ENCODE data around the gene PKLR.
"Not testable (repeated sequence)": the region's sequence is repeated elsewhere in the genome, so short reads cannot be mapped to it uniquely, and the experiment has no call there.

Gene PKLR

DNA sequence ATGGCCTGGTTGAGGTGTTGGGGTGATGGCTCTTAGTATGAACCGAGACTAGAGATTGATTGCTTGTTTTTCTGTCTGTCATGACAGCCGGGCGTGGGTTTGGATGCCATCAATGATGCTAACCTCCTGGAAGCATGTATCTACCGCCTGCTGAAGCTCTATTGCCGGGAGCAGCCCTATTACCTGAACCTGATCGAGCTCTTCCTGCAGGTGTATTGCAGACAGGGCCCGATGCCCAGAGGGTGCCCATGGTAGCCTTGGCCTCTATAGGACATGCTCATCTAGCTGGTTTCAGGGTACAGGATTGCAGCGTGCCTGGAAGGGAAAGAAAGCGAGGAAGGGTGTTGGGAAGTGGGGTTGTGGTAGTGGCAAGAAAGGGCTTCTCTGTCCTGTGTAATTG is 16.8 kb upstream of the PKLR start:
- DNase-seq (ENCODE audit: low read depth in 2 of 2), result no peak

DNA sequence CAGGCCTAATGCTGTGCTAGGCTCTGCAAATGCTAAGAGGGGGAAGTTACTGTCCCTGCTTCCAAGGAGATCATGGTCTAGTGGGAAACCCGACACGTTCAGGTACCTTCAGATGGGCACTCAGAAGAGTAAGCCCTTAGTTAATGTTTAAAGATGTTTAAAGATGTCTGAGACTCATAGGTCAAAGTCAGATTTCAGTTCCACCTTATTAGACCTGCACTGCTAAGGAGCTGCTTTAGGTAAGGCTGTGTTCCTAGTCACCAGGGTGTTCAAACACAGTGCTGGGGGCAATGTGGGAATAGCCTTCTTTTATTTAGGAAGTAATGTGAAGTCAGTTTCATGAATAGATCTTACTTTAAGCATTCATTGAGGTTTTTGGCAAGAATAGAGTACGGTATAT is 15.7 kb upstream of the PKLR start:
- DNase-seq (ENCODE audit: low read depth in 2 of 2), result no peak

DNA sequence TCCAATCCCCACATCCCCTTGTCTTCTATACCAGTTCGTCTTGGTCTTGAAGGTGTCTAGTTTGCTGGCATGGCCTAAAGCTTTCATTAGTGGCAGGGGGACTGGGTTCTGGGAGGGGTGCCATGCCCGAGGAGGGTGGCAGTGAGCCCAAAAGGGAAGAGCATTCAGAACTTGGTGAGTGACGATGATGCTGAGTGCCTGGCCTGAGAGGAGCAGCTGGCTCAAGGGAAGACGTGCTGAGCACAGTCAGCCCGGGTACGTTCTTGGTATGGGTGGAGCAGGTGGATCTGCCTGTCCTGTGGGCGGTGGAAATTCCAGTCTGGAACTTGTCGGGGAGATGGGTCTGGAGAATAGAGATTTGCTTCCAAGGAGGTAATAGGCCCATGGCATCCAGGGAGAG is 12.0 kb upstream of the PKLR start:
- no peak for DNase-seq (ENCODE audit: low read depth in 2 of 2)

DNA sequence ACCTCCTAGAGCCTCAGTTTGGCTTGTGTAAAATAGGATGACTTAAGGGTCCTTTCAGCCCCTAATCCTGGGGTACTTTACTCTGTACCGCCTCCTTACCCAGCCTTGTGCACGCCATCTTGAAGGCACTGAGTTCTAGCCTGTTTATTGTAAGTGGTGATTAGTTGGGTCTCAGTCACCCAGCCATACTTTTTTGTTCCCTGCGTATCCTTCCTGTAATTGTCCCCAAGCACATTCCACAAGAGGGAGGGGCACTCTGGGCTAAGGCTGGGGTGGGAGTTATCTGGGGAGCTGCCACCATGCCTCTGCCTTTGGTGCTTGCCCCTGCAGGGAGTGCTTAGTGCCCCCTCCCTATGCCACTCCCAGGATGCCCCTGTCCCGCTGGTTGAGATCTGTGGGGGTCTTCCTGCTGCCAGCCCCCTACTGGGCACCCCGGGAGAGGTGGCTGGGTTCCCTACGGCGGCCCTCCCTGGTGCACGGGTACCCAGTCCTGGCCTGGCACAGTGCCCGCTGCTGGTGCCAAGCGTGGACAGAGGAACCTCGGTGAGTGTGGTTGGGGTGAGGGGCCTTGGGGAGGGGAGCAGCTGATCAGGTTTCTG is 8.3 kb upstream of the PKLR start:
- DNase-seq (ENCODE audit: low read depth in 2 of 2), result no peak

DNA sequence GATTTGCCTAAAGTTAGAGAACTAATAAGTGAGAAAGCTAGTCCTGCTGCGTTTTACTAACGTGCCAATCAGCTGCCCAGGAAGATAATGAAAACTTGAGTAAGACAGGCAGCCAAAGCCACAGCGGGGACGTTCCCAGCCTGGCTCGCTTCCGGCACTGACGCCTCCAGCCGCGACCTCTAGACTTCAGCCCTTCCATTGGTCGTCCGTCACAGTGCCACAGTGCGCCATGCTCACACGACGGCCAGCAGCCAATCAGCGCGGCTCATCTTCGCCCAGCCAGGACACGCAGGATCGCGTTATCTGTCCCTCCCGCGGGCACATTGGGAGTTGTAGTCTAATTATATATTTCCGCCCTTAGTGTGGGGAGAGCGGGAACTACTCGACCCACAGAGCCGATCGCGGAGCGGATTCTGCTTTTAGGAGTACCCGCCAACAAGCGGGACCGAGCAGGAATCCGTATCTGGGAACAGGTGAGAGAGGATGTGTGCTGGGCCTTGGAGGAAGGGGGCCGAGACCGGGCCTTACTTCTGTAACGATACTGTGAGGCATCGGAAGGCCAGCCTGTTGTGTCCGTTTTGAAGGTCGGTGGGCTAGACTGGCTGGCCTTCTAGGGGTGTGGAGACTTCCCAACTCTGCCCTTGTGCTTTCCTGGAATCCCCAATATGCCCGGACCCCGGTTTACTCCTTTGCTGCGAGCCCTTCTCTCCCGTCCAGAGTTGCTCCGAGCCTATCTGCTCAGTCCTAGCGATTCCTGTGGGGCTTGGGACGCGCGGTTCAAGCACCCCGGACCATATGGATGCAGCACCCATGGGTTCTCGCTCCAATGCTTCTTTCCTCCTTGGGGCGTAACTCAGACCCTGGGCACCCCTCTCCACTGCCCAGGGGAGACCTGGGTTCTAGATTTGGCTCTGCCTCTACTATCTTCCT is 7.5 kb upstream of the PKLR start, which contains the start of gene FDPS:
FDPS (plus strand) TSS at position 374 of the 930 bp plus-strand sequence. CDS start 924 bp downstream, outside the sequence.
- peak; percentile 97 for DNase-seq (ENCODE audit: low read depth in 2 of 2)

DNA sequence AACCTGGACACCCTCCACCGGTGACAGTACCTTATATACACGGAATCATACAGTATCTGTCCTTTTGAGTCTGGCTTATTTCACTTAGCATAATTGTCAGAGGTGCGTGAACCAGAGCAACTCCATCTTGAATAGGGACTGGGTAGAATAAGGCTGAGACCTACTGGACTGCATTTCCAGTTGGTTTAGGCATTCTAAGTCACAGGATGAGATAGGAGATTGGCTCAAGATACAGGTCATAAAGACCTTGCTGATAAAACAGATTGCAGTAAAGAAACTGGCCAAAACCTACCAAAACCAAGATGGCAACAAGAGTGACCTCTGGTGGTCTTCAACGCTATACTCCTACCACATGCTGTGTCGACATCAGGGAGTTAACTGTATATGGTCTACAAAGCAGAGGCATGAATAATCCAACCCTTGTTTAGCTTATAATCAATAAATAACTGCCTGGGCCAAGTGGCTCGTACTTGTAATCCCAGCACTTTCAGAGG is 6.1 kb upstream of the PKLR start:
- no peak for DNase-seq (ENCODE audit: low read depth in 2 of 2)

DNA sequence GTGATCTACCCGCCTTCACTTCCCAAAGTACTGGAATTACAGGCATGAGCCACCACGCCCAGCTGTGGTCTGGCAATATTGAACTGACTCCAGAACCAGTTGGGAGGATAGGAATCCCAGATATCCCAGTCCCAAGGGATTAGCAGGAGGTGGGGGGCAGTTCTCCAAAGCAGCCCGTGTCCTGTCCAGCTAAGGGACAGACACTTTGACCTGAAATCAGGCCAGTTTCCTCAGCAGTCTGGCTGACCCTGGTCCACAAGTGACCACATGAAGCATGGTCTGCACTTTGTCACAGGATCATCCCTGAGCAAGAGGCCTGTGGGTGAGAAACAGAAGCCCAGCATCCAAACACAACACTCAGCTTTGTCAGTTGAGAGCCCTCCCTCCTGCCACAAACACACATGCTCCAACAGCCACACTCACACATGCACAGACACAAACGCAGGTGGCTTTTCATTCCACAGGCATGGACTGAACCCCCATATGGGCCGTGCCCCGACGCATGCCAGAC is 4.7 kb upstream of the PKLR start:
- no peak for DNase-seq (ENCODE audit: low read depth in 2 of 2)

DNA sequence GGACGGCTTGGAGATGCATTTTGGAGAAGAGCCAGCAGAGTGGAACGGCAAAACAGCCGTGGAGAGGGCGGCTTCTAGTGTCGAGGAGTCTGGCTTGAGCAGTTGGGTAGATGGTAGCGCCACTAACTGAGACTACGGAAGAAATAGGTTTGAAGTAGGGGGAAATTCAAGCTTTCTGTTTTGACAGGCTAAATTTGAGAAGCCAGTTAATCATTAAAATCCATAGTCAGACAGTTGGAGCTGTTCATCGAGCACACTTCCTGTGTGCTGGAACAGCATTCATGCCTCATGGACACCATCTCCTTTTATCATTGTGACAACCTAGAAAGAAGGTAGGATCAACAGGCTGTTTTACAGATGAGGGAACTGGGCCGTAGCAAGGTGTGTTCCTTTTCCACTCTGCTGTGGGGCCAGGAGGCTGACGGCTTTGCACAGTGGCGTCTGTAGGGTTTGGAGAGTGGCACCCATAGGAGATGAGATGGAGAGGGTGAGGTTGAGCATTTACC is 3.4 kb upstream of the PKLR start:
- DNase-seq (ENCODE audit: low read depth in 2 of 2), result no peak

DNA sequence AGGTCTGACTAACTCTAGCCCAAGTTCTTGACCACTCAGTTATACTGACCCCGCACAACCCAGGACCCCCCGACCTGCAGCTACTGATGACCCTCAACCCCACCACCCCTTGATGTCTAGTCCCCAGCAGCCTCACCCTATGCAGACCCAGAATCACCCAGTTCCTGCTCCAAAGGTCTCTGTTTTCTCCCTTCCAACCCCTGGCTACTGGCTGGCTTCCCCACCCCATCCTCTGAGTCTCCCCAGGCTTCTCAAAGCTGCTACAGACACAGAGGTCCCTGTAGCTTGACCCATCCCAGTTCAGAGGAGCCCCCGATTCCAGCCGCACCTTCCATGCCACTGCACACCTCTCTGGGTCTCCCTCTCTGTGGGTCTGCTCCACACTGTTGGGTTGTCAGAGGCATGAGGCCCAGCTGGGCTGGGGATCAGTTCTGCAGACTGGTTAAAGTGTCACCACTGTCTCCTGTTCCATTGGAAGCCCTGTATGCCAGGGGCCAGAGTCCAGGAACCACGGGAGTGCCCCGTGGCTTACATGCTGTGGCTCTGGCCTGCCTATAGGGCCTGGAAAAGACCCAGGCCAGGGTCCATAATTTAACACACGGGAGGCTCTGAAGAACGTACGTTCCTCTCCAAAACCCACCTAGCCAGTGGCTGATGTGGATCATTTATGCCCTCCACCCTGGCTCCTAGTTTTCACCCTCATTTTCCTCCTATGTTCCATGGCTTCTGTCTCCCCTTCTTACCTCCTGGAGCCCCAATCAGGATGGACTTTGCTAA is 497 bp downstream of the PKLR start:
- DNase-seq (ENCODE audit: low read depth in 2 of 2), result no peak

DNA sequence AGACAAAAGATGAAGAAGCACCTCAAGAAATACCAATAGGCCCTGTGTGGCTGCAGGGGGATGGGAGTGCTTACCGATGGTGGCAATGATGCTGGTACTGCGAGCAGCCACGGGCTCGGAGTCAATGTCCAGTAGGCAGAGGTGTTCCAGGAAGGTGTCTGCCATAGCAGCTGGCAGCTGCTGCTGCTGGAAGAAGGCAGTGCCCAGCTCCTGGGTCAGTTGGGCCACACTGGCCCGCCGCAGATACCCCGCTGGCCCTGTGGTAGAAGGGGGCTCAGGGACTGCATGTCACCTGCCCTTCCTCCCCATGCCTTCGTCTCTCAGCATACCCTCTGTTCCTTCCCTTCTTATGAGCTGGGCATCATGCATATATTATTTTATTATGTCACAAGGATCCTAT is 1.2 kb downstream of the PKLR start:
- DNase-seq (ENCODE audit: low read depth in 2 of 2), result no peak

DNA sequence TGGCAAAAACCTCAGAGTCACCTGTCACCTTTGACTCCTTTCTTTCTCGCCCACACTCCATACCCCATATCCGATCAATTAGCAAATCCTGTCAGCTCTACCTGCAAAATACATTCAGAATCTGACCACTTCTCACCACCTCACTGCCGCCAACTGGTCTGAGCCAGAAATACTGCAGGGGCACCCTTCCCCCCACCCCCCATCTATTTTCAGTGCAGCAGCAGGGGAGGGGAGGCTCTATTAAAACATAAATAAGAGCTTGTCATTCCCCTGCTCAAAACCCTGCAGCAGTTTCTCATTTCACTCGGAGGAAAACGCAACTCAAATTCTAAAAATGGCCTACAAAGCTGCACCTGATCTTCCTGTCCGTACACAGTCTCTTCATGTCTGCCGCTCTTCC is 3.9 kb downstream of the PKLR start:
- no peak for DNase-seq (ENCODE audit: low read depth in 2 of 2)

DNA sequence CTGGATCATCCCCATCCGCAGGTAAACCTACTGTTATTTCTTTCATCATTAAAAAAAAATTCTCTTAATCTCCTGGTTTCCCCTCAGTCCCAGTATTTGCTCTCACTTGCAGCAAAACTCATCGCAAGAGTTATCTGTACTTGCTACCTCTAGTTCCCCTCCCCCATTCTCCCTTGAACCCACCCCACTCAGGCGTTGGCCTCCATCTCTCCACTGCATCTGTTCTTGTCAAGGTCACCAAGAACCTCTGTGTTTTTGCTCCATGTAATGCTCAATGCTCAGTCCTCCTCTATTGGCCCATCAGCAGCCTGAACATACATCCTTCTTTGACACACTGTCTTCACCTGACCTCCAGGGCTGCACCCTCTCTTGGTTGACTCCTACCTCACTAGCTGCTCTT is 4.6 kb downstream of the PKLR start:
- DNase-seq (ENCODE audit: low read depth in 2 of 2), result no peak

DNA sequence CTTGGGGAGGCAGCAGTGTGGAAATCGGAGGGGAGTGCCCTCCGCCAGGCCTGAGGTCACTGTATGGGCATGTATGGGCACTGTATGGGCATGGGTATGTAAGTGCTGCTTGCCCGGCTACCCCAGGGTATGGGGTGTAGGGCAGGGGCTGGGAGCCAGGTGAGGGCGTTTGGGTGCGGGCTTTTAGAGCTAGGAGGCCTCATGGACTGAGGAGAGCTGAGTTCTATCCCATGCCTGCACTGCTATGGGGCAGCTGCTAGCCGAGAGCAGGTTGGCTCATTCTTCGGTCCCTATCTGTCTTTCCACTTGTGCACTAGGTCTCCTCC is 5.3 kb downstream of the PKLR start:
- DNase-seq (ENCODE audit: low read depth in 2 of 2), result no peak

DNA sequence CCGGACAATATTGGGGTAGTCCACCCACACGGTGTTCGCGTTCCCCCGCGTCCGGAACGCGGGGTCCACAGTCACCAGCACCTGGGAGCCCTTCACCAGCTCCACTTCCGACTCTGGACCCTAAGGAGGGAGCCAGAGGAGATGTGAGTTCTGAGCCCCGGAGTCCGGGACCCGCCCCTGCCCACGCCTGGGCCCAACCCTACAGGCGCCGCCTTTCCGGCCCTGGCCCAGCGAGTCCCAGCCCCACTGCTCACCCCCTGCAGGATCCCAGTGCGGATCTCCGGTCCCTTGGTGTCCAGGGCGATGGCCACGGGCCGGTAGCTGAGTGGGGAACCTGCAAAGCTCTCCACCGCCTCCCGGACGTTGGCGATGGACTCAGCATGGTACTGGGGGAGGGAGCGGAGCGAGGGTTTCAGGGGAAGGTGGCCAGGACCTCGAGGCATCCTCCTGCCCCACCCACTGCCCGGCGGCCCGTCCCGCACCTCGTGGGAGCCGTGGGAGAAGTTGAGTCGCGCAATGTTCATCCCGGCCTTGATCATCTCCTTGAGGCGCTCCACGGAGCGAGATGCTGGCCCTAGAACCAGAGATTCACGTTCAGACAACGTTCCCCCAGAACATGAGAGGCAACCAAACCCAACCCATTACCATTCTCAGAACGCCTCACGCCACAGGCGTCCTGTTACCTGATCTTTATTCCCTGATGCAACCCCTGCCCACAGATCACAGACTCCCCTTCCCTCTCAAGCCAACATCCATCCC is 5.9 kb downstream of the PKLR start:
- no peak for DNase-seq (ENCODE audit: low read depth in 2 of 2)

DNA sequence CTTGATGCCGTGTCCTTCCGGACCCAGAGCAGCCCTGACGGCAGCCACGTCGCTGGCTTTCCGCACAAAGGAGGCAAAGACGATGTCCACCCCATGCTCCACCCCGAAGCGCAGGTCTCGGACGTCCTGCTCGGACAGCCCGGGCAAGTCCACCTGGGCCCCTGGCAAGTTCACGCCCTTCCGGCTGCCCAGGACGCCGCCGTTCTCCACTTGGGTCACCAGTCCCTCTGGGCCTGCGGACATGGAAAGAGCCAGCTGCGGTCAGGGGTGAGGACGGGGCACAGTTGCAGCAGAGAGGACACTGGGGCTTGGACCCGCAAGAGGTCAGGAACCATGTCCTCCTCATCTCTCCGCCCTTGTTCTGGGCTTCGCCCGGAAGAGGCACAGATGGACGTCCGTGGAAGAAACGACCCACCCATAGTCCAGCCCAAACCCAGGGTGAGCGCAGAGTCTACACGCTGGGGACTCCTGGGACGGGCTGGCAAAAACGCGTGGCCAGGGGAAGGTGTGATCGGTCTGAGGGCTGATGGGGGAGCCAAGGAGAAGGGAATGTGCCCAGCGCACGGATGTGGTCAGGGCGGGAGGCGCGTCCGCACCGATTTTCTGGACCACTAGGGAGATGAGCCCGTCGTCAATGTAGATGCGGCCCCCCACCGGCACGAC is 6.6 kb downstream of the PKLR start:
- no peak for DNase-seq (ENCODE audit: low read depth in 2 of 2)

DNA sequence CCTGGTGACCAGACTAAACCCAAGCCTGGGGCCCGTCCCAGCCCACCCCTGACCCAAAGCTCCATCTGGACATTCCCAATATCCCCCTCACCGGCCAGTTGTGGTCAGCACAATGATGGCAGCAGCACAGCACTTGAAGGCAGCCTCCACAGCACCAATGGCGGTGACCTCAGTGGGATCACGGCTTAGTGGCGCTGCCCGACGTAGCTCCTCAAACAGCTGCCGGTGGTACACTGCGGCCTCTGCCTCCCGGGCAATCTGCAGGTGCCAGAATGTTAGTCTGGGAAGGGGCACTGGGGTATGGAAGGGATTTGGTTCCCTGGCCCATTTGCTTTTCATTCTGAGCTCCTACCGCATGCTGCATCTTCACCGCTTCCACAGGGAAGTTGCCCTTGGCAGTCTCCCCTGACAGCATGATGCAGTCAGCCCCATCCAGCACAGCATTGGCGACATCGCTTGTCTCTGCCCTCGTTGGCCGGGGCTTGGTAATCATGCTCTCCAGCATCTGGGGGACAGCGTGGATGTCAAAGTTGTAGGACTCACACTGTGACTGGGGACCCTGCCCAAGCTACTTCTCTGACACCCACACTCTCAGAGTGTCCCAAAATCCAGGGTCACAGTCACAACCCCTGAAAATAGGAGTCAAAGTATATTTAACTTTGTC is 8.0 kb downstream of the PKLR start:
- DNase-seq (ENCODE audit: low read depth in 2 of 2), result no peak

DNA sequence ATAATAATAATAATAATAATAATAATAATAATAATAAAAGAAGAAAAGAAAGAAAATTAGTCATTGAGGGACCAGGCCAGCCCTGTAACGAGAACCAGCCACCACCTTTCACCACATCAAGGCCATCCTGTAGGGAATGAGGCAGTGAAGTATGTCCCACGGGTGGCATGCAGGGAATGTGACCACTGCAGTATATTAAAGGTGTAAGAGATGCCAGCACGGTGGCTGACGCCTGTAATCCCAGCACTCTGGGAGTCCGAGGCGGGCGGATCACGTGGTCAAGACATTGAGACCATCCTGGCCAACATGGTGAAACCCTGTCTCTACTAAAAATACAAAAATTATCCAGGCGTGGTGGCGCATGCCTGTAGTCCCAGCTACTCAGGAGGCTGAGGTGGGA is 10.2 kb downstream of the PKLR start:
- DNase-seq (ENCODE audit: low read depth in 2 of 2), result not testable (repeated sequence)

DNA sequence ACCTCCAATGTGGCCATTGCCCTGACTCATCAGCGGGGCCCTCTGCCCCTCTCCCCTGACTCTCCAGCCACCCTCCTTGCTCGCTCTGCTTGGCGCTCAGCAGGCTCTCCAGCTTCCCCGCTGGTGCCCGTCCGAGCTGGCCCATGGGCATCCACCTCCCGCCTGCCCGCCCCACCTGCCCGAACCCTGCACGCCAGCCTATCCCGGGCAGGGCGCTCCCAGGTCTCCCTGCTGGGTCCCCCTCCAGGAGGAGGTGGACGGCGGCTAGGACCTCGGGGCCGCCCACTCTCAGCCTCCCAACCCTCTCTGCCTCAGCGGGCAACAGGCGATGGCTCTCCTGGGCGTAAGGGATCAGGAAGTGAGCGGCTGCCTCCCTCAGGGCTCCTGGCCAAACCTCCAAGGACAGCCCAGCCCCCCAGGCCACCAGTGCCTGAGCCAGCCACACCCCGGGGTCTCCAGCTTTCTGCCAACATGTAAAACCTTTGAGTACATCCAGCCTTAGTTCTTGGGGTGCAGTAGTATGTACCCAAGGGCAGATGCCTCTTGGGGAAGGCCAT is 13.2 kb downstream of the PKLR start:
- no peak for DNase-seq (ENCODE audit: low read depth in 2 of 2)

DNA sequence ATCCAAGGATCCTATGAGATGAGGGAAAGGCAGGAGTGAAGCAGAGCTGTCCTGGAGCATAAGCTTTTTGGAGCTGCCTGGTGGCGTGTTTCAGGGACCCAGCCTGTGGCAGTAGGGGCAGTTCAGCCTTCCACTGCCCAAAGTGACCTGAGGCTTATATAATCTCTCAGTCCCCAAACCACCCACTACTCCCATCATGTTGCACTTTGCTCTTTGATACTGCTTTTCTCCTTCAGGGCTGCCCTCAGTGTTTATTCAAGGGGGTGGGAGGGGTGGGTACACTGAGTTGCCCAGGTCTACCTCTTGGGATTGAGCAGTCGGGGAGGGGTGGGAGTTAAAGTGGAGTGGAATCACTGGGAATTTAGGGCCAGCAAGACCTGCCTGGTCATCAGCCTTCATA is 14.7 kb downstream of the PKLR start:
- DNase-seq (ENCODE audit: low read depth in 2 of 2), result no peak

DNA sequence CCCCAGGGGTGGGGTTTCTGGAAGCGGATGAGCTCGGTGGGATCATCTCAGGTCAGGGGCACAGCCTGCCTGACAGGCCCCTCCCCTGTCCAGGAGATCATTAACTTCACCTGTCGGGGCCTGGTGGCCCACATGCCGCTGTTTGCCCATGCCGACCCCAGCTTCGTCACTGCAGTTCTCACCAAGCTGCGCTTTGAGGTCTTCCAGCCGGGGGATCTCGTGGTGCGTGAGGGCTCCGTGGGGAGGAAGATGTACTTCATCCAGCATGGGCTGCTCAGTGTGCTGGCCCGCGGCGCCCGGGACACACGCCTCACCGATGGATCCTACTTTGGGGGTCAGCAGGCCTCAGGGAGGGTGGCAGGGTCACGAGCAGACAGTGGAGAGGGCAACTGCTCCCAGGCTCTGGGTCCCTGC is 15.6 kb downstream of the PKLR start:
- no peak for DNase-seq (ENCODE audit: low read depth in 2 of 2)
